HG03066 (cell line): ENCODE data around the gene MTSS2.
"Not testable (repeated sequence)": the region's sequence is repeated elsewhere in the genome, so short reads cannot be mapped to it uniquely, and the experiment has no call there.

Source experiments
- ATAC-seq: cut with Tn5 transposase; IDR thresholded peaks from one replicate; pipeline ENCODE4 v1.9.1; 2021; ENCODE audit warnings: low read depth; ENCODE audit not compliant: unreplicated experiment

MTSS2 gene

DNA sequence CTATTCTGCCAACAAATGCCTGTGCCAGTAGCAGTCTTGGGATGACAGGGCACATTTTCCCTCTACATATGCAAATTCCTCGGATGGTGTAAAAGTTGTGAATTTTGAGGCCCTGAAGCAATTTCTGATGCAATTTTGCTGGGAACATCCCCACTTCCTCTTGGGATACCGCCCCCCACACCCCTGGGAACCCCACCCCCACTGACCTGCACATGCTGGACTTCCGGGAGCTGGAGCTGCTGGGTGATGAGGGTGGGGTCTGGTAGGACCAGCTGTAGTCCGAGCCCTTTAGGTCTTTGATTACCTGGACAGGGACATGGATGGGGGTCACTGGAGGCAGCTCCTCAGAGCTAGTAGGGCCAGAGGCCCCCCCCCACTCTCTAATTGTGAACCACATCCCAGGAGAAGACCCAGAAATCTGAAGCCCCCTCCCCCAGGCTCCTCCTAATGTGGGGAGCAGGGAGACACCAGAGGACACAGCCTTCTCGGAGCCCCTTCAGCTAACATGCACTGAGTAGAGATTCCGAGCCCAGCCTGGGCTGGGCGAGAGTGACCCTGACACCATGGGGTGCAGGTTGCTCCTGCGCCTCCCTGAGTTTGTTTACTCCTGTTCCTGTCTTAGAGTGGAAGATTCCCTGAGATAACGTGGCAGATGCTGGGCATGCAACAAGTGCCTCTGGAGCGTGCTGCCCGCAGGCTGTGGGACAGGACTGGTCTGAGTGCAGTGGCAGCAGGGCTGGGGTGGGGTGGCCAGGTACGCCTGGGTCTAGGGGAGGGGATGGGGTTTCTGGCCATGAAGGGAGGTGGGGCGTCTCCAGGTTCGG is 9.0 kb downstream of the MTSS2 start:
- no peak for ATAC-seq

DNA sequence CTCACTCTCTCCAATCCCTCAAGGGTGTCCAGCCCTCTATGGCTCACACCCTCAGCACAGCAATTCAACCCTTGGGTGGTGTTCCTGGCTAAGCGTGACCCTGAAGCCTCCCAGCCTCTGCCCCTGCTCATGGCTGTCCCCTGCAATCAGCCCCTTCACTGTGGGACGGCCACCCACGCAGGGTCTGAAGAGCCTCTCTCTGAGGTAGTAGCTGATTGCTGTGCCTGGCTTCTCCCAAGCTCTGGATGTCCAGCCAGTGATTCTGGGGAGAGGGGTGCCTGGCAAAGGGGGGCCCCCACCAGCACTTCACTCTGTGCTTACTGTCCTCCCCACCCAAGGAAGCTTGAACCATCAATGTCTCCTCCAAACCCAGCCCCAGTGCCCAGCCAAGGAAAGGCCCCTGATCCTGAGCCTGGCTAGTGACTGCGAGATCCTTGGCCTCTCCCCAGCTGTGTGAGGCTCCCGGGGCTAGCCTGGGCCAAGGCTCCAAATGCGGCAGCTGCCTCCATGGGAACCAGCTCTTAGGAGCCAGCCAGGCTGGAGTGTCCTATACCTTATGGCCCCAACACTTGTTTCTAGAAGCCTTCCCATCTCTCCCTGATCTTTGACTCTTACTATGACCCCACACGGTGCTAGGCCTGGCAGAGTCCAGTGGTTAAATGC is 9.9 kb downstream of the MTSS2 start:
- ATAC-seq, result no peak

DNA sequence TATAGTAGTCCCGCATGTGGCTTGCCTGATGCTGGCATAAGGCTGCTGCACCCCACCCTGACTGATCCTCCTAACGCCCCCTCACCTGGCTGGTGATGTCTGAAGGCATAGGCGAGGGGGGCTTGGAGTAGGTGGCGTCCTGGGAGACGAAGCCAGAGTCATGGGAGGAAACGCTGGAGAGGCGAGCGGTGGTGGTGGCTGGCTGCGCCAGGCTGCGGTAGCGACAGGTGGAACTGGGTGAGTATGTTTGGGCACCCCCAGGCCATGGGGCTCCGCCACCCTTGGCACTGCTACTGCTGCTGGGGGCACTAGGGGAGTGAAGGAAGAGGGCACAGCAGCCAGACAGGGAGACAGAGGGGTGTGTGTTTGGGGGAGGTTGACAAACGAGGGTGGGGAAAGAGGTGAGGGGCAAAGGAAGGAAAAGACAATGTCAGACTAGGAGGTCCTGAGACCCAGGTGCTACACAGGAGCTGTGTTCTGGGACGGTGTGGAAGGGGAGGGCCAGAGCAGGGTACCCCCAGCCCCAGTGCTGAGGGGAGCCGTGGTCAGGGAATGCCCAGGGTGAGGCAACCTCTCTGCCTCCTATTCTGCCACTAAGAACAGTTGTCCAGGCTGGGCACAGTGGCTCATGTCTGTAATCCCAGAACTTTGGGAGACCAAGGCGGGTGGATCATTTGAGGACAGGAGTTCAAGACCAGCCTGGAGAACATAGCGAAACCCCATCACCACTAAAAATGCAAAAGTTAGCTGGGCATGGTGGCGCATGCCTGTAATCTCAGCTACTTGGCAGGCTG is 11.4 kb downstream of the MTSS2 start:
- no peak for ATAC-seq

DNA sequence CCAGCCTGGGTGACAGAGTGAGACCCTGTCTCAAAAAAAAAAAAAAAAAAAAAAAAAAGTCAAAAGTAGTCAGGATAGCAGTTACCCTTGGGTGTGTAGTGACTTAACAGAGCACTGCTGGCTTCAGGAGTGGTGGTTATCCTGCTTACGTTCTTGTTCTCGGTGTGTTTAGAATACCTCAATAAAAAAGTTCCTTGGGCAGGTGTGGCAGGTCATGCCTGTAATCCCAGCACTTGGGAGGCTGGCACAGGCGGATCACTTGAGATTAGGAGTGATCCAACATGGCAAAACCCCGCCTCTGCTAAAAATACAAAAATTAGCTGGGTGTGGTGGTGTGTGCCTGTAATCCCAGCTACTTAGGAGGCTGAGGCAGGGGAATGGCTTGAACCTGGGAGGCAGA is 14.9 kb downstream of the MTSS2 start:
- not testable (repeated sequence) for ATAC-seq

DNA sequence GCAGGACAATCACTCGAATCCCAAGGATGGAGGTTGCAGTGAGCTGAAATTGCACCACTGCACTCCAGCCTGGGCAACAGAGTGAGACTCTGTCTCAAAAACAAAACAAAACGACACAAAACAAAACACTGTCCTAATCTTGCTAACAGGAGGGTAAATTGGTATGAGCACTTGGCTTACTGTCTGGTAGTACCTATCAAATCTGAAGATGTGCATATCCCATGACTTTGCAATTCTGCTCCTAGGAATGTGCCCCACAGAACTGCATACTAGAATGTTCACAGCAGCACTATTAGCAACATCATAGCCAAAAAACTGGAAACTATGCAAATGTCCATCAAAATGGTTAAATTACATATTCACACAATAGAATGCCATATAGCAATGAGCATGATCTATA is 15.7 kb downstream of the MTSS2 start:
- ATAC-seq, result no peak

DNA sequence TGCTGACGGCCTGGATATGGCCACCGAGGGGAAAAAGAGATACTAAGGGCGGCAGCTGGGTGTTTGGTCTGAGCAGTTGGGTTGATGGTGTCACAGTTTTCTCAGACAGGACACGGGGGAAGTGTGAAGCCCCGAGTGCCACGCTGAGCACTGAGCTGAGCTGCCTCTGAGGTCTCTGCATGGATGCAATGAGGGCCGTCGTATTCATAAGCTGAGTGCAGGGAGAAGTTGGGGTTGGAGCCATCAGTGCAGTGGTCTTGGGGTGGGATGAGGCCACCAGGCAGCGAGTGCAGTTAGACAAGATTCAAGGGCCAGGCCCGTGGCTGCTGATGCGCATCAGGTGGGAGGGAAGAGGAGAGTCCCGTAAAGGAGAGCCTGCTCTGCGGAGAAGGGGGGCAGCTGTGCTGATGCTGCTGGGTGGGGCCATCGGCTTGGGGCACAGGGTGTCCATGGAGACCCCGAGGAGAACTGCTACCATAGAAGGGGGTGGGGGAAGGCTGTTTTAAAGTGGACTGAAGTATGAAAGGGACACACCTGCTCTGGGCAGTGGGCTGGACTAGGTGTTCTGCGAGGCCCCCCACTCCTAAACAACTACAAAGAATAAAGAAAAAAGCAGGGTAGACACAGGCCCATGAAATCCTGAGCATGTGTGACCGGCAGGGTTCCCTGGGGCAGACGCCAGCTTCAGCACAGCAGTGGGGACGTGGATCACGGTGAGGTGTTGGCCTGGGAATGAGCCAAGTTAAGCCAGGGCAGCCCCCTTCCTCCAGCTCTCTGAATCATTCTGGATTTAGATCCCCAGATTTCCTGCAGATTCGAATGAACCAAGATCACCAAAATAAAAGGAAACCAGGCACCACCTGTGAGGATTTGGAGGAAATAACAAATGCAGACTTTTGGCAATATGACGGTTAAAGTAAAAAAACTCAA is 19.8 kb downstream of the MTSS2 start:
- ATAC-seq, result no peak

DNA sequence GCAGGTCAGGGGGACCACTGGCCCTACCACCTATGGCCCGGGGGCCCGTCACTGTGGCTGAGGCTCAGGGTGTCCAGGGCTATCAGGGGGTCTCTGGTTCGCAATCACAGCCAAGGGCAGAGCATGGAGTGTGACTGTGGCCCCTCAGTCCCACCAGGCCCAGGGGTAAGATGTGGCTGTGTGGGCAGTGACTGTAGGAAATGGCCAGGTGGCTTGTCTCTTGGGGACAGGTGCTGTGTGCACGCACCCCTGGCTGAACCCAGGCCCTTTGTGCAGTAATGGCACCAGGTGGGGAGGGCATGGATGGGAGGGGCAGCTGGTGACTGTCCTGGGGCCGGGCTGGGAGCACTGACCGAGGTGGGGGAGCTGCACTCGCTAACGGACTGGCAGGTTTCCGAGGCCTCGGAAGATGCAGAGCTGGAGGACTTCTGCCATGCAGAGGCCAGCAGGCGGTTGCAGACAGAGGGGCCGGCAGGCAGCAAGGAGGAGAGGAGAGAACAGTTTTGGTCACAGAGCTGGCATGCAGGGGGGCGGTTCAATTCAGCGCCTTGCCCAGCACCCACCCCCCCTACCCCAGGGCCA is 20.6 kb downstream of the MTSS2 start:
- ATAC-seq, result no peak

DNA sequence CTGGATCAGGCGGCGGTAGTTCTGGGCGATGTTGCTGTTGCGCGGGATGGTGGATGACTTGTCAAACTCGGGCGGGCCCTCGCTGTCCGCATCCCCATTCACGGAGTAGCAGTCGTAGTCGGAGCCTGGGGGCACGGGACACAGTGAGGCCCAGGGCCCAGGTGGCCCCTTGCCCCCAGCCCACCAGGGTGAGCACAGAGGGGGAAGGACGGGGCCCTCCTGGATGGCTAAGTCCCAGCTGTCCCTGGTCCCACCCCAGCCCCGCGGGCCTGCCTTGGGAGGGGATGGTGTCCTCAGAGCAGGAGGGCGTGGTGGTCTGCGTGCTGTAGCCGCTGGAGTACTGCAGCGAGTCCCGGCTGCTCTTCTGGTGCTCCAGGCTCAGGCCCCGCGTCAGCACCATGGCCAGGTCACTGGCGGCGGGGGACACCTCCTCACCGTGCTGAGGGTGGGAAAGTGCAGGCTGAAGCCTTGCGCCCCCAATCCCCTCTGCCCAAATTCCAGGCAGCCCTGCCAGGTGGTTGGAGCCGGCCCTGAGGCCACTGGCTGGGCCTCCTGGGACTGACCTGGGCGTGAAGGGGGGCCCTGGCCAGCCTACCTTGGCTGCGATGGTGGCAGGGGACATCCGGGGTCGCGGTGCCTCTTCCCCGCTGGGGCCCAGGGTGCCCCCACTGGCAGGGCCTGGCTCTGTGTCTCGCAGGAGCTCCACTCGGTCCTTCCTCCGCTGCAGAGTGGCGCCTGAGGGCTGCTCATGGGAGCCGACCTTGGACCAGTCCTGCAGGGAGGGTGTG is 21.3 kb downstream of the MTSS2 start:
- no peak for ATAC-seq

DNA sequence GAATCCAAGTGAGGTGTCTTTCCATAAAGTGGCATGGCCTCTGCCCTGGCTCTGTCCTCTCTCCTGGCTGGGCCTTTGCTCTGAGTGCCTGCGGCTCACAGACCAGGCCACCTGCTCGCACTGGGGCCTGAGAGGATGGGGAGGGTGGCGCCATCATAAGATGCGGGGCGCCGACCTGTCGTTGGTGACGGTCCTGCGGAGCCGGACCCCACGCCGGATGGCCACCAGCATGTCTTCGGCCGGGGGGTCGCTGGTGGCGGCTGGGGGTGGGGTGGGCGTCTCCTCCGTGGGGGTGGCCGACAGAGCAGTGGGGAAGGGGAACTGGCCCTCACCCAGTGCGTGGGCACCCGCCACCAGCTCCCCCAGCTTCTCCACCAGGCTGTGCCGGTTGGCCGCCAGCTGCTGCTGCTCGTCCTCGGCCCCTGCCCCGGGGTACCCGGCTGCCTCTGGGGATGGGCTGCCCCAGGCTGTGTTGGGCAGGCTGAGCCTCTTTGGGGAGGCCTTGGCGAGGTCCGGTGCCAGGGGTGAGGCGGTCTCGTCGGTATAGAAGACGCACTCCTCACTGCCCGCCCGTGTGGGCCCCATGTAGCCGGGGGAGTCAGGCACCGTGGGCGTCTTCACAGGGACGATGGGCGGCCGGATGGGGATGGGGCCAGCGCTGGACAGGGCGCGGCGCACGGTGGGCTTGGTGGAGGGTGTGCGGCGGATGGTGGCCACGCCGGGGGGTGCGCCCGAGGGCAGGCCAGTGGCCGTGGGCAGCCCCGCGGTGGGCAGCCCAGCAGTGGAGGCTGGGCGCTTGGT is 22.1 kb downstream of the MTSS2 start:
- ATAC-seq, result no peak

DNA sequence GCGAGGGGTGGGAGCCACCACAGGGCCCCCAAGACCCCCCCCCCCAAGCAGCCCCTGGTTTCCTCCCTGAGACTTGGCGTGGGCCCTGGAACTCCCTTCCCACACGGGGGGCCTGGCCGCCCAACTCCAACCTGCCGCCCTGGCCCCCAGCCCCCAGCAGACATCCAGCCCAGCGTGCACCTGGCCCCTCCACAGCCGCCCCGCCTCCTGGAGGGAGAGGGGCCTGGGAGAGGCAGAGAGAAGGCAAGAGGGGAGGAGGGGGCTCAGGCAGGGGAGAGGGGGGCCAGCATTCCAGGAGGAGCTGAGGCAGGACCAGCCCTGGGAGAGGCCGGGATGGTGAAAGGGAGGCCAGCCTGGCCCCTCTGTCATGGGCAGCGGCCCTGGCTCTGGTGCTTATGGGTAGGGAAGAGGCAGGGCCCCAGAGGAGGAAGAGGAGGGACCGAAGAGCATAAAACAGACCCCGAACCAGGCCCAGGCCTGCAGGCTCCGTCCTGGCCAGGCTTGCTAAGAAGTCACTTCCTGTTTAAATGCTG is 22.8 kb downstream of the MTSS2 start:
- no peak for ATAC-seq

DNA sequence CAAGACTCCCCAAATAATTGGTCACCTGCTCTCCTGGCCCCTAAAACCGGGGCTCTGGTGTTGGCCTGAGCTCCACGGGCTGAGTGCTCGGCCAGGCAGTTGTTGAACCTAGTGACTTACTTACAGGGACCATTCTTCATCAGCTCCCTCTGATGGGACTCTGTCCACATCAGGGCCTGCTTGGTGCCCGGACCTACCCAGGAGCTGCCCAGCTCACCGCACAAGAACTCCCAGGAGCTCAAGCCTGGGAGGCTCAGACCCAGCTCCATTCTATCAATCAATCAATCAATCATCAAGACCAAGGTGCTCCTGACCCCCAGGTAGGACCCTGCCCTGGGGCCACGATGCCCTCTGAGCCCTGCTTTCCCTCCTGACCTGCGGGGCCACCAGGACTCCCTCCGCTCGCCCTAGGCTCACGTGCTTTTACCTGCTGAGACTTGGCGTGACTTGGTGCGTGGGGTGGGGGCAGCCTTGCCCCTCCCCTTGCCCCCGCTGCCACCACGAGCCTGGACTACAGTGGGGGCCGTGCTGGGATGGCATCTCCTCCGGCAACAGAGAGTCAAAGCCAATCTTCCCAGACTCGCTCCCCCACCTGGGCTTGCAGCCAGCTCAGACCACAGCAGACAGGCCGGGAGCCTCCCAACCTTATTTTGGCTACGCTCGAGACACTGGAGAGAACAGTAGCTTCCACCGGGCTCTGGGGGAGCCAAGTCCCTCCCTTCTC is 23.8 kb downstream of the MTSS2 start:
- no peak for ATAC-seq

DNA sequence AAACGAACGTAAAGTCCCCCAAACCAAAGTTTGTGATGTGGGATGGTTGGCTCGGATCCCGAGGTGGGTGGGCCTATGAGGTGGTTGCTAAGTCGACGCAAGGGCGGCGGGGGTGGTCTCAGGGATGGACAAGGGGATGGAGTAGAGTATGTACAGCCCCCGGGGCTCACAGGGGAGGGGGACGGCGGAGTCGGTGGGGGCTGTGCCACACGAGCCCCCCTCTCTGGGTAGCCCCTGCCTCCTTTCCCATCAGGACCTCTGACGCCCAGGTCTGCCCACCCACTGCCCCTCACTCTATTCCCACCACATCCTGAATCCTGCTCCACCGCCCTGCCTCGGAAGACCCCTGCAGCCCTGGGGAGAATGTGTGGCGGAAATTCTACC is 24.3 kb downstream of the MTSS2 start:
- no peak for ATAC-seq

DNA sequence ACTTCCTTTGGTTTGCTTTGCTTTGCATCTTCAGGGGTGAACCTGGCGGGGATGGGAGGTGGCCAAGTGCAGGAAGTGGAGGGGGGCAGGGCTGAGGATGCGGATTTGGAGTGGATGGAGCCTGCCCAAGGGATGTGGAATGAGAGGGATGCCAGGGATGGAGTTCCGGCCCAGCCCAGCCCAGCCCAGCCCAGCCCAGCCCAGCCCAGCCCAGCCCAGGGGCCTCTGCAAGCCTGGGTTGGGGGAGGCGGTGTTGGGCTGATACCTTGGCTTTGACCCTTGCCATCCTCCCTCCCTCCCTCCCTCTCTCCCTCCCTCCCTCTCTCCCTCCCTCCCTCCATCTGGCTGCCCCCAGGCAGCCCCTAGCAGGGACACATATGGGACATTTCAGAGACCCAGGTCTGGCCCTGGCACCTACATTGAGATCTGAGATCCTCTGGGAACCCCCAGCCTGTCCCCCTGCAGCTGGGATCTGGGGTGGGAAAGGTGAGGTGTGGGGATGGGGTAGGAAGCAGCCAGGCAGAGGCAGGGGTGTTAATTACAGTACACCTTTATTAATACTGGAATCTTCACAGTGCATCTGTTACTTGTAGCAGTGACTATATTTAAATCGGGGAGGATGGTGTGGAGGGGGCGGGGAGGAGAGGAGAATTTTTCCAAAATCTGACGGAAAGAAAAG is 25.0 kb downstream of the MTSS2 start:
- ATAC-seq, result no peak

DNA sequence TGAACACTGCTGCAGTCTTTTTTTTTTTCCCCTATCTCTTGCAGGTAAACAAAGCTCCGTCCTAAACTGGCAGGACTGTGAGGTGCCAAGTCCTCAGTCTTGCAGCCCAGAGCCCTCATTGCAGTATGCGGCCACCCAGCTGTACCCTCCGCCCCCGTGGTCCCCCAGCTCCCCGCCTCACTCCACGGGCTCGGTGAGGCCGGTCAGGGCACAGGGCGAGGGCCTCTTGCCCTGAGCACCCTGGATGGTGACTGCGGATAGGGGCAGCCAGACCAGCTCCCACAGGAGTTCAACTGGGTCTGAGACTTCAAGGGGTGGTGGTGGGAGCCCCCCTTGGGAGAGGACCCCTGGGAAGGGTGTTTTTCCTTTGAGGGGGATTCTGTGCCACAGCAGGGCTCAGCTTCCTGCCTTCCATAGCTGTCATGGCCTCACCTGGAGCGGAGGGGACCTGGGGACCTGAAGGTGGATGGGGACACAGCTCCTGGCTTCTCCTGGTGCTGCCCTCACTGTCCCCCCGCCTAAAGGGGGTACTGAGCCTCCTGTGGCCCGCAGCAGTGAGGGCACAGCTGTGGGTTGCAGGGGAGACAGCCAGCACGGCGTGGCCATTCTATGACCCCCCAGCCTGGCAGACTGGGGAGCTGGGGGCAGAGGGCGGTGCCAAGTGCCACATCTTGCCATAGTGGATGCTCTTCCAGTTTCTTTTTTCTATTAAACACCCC is 25.7 kb downstream of the MTSS2 start:
- ATAC-seq, result no peak

DNA sequence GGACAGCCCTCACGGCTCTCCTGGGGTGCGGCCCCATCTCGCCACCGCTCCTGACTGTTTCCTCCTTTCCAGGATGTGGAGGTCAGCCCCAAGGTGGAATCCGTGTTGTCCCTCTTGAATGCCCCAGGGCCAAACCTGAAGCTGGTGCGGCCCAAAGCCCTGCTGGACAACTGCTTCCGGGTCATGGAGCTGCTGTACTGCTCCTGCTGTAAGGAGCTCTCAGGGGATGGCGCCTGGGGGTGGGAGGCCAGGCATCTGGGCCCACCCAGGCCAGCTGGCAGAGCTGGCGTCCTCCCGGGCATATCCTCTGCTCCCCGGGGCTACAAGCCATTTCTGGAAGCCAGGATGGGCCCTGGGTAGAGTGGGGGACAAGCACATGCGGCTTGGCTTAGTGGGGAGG is 26.3 kb downstream of the MTSS2 start:
- ATAC-seq, result no peak

DNA sequence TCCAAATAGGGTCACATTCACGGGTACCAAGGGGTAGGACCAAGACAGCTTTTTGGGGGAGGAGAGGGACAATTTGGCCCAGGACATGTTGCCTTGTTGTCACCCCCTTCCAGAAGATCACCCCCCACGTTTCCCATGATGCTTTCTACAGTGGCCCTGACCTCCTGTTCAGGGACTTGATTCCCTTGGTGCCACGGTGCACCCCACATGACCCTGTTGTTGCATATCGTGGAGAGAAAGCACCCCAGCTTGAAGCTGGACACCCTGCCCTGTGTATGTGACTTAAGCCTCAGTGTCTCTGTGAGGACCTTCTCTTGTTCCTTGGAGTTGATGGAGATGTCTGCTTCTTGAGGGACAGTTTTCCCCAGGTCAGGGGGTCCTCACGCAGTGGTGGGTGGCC is 26.9 kb downstream of the MTSS2 start:
- ATAC-seq, result no peak
